ENCODE results near the gene KRT9.
"Not testable (repeated sequence)": the region's sequence is repeated elsewhere in the genome, so short reads cannot be mapped to it uniquely, and the experiment has no call there.

Gene KRT9

DNA sequence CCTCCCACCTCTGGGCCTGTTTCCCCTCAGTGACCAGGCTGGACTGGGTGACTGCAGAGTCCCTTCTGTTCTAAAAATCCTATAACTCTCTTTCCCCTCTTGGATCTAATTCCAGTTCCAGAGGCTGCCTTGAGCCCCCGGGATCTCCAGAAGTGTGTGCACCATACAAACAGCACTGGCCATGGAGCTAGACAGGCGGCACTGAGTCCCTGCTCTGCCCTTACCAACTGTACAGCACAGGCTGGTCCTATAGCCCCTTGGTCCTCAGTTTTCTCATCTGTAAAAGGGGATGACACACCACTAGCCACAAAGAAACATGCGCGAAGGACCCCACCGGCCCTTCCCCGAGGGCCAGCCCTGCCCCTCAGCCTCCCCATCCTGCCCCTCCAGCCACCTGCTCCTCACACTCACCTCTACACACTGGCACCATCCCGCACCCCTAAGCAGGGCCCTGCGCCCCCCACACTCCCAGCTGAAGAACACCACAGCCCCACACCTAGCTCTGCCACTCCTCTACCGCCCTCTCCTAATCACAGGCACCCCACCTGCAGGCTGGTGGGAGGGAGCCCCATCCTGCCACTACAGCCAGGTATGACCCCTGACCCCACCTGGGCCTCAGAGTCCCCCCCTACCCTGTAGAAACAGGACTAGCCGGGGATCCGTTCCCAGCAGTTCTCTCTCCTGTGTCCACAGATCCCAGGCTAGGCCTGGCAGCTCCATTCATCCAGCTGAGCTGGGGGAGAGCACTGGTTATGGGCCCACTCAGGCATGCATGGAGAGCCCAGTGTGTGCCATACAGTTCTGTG, 41.6 kb upstream of the KRT9 start:
- ChIA-PET CTCF (no interaction called here), POLR2A (no interaction called here)
- no peak for DNase-seq (ENCODE audit: extremely low spot score)
- TF ChIP-seq FOXK2 (IDR thresholded peaks at IDR 0.05) (no peak), FOXM1 (IDR thresholded peaks at IDR 0.05; ENCODE audit: borderline replicate concordance) (no peak), ZNF384 (IDR thresholded peaks at IDR 0.05) (no peak), NFRKB (IDR thresholded peaks at IDR 0.05) (no peak), FOXA1 (IDR thresholded peaks at IDR 0.05) (no peak)
- TF ChIP-seq, protein P1, sequence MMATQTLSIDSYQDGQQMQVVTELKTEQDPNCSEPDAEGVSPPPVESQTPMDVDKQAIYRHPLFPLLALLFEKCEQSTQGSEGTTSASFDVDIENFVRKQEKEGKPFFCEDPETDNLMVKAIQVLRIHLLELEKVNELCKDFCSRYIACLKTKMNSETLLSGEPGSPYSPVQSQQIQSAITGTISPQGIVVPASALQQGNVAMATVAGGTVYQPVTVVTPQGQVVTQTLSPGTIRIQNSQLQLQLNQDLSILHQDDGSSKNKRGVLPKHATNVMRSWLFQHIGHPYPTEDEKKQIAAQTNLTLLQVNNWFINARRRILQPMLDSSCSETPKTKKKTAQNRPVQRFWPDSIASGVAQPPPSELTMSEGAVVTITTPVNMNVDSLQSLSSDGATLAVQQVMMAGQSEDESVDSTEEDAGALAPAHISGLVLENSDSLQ (IDR thresholded peaks at IDR 0.05) = no peak

DNA sequence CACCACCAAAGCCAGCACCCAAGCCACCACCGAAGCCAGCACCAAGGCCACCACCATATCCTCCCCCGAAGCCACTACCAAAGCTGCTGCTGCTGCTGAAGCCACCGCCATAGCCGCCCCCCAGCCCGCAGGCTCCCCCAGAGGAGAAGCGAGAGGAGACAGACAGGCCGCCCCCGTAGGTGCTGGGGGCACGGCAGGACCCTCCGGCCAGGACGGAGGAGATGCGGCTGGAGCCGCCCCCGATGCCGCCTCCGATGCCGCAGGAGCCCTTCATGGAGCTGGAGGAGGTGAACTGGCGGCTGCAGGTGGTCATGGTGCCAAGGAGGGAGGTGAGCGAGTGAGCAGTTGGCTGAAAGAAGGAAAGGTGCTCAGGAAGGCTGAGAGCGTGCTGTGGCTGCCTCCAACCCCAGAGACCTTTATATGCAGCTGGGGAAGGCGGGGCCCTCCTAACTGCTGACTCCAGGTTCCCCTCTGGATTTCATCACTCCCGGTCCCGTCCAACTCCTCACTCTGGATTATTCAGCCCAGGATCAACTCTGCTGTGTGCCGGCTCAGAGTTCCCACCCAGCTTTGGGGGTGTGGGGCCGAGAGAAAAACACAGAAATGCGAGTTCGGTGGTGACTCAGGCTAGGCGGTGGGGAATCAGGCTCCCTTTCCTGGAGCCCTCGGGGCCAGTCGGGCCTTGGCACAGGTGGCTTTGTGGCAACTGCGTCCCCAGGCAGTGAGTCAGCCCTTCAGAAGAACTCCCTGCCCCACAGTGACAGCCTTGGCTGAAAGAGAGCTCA, 40.7 kb upstream of the KRT9 start, which contains the start of gene KRT16:
Gene KRT16 (minus strand): TSS at position 392 of the 785 bp plus-strand sequence. CDS start 79 bp downstream, at position 313.
- POLR2A ChIA-PET; DNase-seq (ENCODE audit: extremely low spot score); CTCF ChIA-PET: not testable (repeated sequence)

DNA sequence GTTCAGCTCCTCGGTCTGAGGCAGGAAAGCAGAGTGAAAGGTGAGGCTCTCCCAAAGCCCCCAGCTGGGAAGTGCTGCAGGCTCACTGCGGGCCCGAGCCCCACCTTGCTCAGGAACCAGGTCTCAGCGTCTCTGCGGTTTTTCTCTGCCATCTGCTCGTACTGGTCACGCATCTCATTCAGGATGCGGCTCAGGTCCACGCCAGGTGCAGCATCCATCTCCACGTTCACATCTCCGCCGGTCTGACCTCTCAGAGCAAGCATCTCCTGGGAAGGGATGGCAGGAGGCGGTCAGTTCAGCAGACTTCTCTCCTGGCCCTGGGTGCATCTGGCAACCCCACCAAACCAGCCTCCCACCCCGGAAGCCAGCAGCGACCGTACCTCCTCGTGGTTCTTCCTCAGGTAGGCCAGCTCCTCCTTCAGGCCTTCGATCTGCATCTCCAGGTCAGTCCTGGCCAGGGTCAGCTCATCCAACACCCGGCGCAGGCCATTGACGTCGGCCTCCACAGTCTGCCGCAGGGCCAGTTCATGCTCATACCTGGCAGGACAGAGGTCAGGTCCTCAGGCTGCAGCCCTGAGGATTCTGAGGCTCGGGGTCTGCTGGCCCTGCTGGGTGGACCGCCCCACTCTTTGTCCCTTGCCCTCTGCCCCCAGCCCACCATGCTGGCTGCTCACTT, 39.2 kb upstream of the KRT9 start:
- CTCF ChIA-PET = no interaction called here

DNA sequence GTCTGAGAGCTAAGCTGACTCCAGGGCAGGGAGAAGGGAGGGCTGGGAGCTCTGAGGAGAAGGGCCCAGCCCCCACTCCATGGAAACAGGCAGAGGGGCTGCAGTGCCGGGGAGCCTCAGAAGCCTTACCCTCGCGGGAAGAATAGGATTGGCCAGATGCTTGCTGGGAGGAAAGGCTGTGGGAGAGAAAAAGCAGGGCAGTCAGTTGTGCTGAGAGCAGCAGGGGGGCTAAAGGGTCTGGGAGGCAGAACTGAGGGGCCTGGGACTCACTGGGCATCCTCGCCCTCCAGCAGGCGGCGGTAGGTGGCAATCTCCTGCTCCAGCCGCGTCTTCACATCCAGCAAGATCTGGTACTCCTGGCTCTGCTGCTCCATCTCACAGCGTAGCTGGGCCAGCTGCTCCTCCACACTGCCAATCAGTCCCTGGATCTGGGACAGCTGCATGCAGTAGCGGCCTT, 38.2 kb upstream of the KRT9 start:
- CTCF ChIA-PET = interaction anchor here (0.6 to 1.0 kb wide), 4 partner anchors 24 to 53 kb away, joined by 3 to 4 read pairs (median 3); no protein-coding TSS in a partner anchor
- POLR2A ChIA-PET; DNase-seq (ENCODE audit: extremely low spot score): not testable (repeated sequence)

More for the DNA sequence above, 39.2 kb upstream of the KRT9 start:
- no peak for DNase-seq (ENCODE audit: extremely low spot score)
- TF ChIP-seq LEF1 (IDR thresholded peaks at IDR 0.05; ENCODE audit: borderline replicate concordance) (no peak), SUZ12 (IDR thresholded peaks at IDR 0.05) (no peak), ARNT (IDR thresholded peaks at IDR 0.05) (no peak), L3MBTL2 (conservative IDR thresholded peaks at IDR 0.05) (no peak)
- POLR2A ChIA-PET = no interaction called here

DNA sequence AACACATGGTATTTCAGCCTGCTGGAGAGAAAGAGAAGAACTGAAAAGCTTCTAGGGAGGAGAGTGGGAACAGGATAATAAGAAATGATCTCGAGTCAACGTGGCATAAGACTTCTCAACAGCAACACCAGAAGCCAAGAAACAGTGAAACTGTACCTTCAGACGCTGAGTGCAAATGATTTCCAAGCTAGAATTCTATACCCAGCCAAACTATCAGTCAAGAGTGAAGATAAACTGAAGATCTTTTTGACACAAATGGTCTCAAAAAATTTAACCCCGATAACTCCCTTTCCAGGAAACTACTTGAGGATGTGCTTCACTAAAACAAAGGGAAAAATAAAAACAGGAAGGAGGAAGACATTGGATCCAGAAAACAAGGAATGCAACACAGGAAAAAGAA, 35.1 kb upstream of the KRT9 start:
- DNase-seq (ENCODE audit: extremely low spot score); POLR2A ChIA-PET: not testable (repeated sequence)
- CTCF ChIA-PET = interaction anchor here (0.7 kb wide), 1 partner anchor 58 kb away, joined by 3 read pairs; no protein-coding TSS in a partner anchor

- no peak for DNase-seq (ENCODE audit: extremely low spot score)
- CTCF ChIA-PET = interaction anchor here (1.1 to 1.2 kb wide), 2 partner anchors 53 to 60 kb away, joined by 3 to 6 read pairs; no protein-coding TSS in a partner anchor
- POLR2A ChIA-PET = interaction anchor here (0.9 kb wide), 1 partner anchor 85 kb away, joined by 4 read pairs; no protein-coding TSS in a partner anchor
- TF ChIP-seq, protein P1 (IDR thresholded peaks at IDR 0.05) = no peak
- no peak for TF ChIP-seq SUZ12 (IDR thresholded peaks at IDR 0.05)
- no peak for TF ChIP-seq SP1 (IDR thresholded peaks at IDR 0.05)
- TF ChIP-seq ZNF384 (IDR thresholded peaks at IDR 0.05) = no peak
- no peak for TF ChIP-seq CTBP1 (IDR thresholded peaks at IDR 0.05; ENCODE audit: borderline replicate concordance)
- TF ChIP-seq BHLHE40 (IDR thresholded peaks at IDR 0.05; ENCODE audit: borderline replicate concordance) = no peak
- no peak for TF ChIP-seq L3MBTL2 (conservative IDR thresholded peaks at IDR 0.05)
- TF ChIP-seq ARNT (IDR thresholded peaks at IDR 0.05) = no peak
- no peak for TF ChIP-seq TARDBP (IDR thresholded peaks at IDR 0.05)
- no peak for TF ChIP-seq ELF4 (IDR thresholded peaks at IDR 0.05)
- TF ChIP-seq LEF1 (IDR thresholded peaks at IDR 0.05; ENCODE audit: borderline replicate concordance) = no peak
- TF ChIP-seq FOXM1 (IDR thresholded peaks at IDR 0.05; ENCODE audit: borderline replicate concordance) = no peak
- TF ChIP-seq FOXK2 (IDR thresholded peaks at IDR 0.05) = no peak
- no peak for TF ChIP-seq HDGF (IDR thresholded peaks at IDR 0.05; ENCODE audit: borderline replicate concordance)
- TF ChIP-seq FOXA1 (IDR thresholded peaks at IDR 0.05) = no peak
- no peak for TF ChIP-seq NFRKB (IDR thresholded peaks at IDR 0.05)
Observed at GRCh38 chr17:41602524-41602923, 30.7 kb upstream of the KRT9 start.

- POLR2A ChIA-PET = no interaction called here
- CTCF ChIA-PET = no interaction called here
Observed at GRCh38 chr17:41600318-41600717, 28.5 kb upstream of the KRT9 start.

More at GRCh38 chr17:41600318-41600717, 28.5 kb upstream of the KRT9 start:
- DNase-seq (ENCODE audit: extremely low spot score) = no peak
- TF ChIP-seq ZNF384 (IDR thresholded peaks at IDR 0.05) (no peak), SUZ12 (IDR thresholded peaks at IDR 0.05) (no peak), SP1 (IDR thresholded peaks at IDR 0.05) (no peak), NFRKB (IDR thresholded peaks at IDR 0.05) (no peak), L3MBTL2 (conservative IDR thresholded peaks at IDR 0.05) (no peak), CTBP1 (IDR thresholded peaks at IDR 0.05; ENCODE audit: borderline replicate concordance) (no peak), ELF4 (IDR thresholded peaks at IDR 0.05) (no peak), HDGF (IDR thresholded peaks at IDR 0.05; ENCODE audit: borderline replicate concordance) (no peak), FOXK2 (IDR thresholded peaks at IDR 0.05) (no peak), ARNT (IDR thresholded peaks at IDR 0.05) (no peak), BHLHE40 (IDR thresholded peaks at IDR 0.05; ENCODE audit: borderline replicate concordance) (no peak), LEF1 (IDR thresholded peaks at IDR 0.05; ENCODE audit: borderline replicate concordance) (no peak), FOXA1 (IDR thresholded peaks at IDR 0.05) (no peak), TARDBP (IDR thresholded peaks at IDR 0.05) (no peak), FOXM1 (IDR thresholded peaks at IDR 0.05; ENCODE audit: borderline replicate concordance) (no peak)
- TF ChIP-seq, protein P1 (IDR thresholded peaks at IDR 0.05) = no peak

Data from HEK293T (cell line).